GM23338 (cell line): ENCODE data around the gene GHSR. TPM values are rescaled to one million over a fixed set of nuclear protein-coding genes. Genes with fewer than 3 reads are reported as not detected.

Experiments
- ATAC-seq: fragments of 200-7000 bp; cut with Tn5 transposase; 3 replicates; pipeline ENCODE4 v1.9.1; 2020
- DNase-seq: peaks from one replicate; pipeline ENCODE4 v3.0.0-alpha.2; 2015; ENCODE audit warnings: low spot score
- H2AFZ ChIP-seq: fragments of 200-600 bp; sonication (generic); 2 replicates; pipeline ENCODE4 v1.8.0; 2016; ENCODE audit warnings: antibody characterized with exemption, mild to moderate bottlenecking, moderate library complexity
- H3F3A ChIP-seq: fragments of 200-600 bp; sonication (generic); replicated peaks from 2 replicates; pipeline ENCODE4 v1.8.0; 2017; ENCODE audit warnings: antibody characterized with exemption, mixed run types, low read depth
- H3K27ac ChIP-seq: fragments of 200-600 bp; sonication (generic); 2 replicates; pipeline ENCODE4 v1.6.1; 2016; ENCODE audit warnings: low read depth
- H3K27me3 ChIP-seq: fragments of 200-600 bp; sonication (generic); 2 replicates; pipeline ENCODE4 v1.8.0; 2016; ENCODE audit warnings: mild to moderate bottlenecking, mixed run types, moderate library complexity; ENCODE audit not compliant: insufficient read depth
- H3K36me3 ChIP-seq: fragments of 200-600 bp; sonication (generic); 2 replicates; pipeline ENCODE4 v1.8.0; 2016; ENCODE audit warnings: mild to moderate bottlenecking; ENCODE audit not compliant: insufficient read depth
- H3K4me1 ChIP-seq: fragments of 200-600 bp; sonication (generic); 2 replicates; pipeline ENCODE4 v1.8.0; 2016; ENCODE audit warnings: mild to moderate bottlenecking, moderate library complexity; ENCODE audit not compliant: insufficient read depth
- H3K4me2 ChIP-seq: fragments of 200-600 bp; sonication (generic); 2 replicates; pipeline ENCODE4 v1.7.1; 2017; ENCODE audit warnings: mixed run types
- H3K4me3 ChIP-seq: fragments of 200-600 bp; sonication (generic); 2 replicates; pipeline ENCODE4 v1.6.1; 2016; ENCODE audit warnings: mixed run types
- H3K79me2 ChIP-seq: fragments of 200-600 bp; sonication (generic); replicated peaks from 2 replicates; pipeline ENCODE4 v1.8.0; 2017; ENCODE audit warnings: mild to moderate bottlenecking; ENCODE audit not compliant: insufficient read depth
- H3K9me2 ChIP-seq: fragments of 200-600 bp; sonication (generic); 2 replicates; pipeline ENCODE4 v1.8.0; 2017; ENCODE audit not compliant: insufficient read depth
- H4K20me1 ChIP-seq: fragments of 200-600 bp; sonication (generic); replicated peaks from 2 replicates; pipeline ENCODE4 v1.8.0; 2017; ENCODE audit warnings: mild to moderate bottlenecking; ENCODE audit not compliant: insufficient read depth
- H3K27ac Mint-ChIP-seq: 2 replicates; pipeline ENCODE4 v1.8.0; 2020; ENCODE audit warnings: inconsistent platforms, mild to moderate bottlenecking, moderate library complexity, mixed read lengths
- H3K27me3 Mint-ChIP-seq: 3 replicates; pipeline ENCODE4 v1.8.0; 2022; ENCODE audit warnings: low read depth, mild to moderate bottlenecking, moderate library complexity, mixed read lengths, inconsistent platforms; ENCODE audit not compliant: insufficient read depth, poor library complexity
- H3K36me3 Mint-ChIP-seq: 3 replicates; pipeline ENCODE4 v1.8.0; 2021; ENCODE audit warnings: low read depth, mild to moderate bottlenecking, inconsistent platforms, moderate library complexity, mixed read lengths
- H3K4me1 Mint-ChIP-seq: 3 replicates; pipeline ENCODE4 v1.8.0; 2020; ENCODE audit warnings: mild to moderate bottlenecking, inconsistent platforms, mixed read lengths
- H3K4me3 Mint-ChIP-seq: 3 replicates; pipeline ENCODE4 v1.8.0; 2021; ENCODE audit warnings: moderate library complexity, mild to moderate bottlenecking, inconsistent platforms, mixed read lengths
- H3K9me3 Mint-ChIP-seq: 3 replicates; pipeline ENCODE4 v1.8.0; 2020; ENCODE audit warnings: moderate library complexity, mild to moderate bottlenecking, inconsistent platforms, mixed read lengths
- CREB1 ChIP-seq: fragments of 250-450 bp; sonication (Bioruptor Pico); IDR thresholded peaks from 2 replicates; pipeline ENCODE4 v1.5.0; 2020; ENCODE audit warnings: low read depth, mild to moderate bottlenecking, moderate library complexity
- CTCF ChIP-seq, 2 experiments: fragments of 200-600 bp in 1 of 2; sonication (generic) in 1 of 2; conservative IDR thresholded peaks; 2 replicates each; pipeline versions ENCODE4 v1.5.1 to v1.6.1; 2016 to 2017; ENCODE audit warnings: antibody characterized with exemption in 2 of 2, low read depth in 2 of 2, mild to moderate bottlenecking in 2 of 2, moderate library complexity in 1 of 2
- EZH2 ChIP-seq: fragments of 200-600 bp; sonication (generic); IDR thresholded peaks from one replicate; pipeline ENCODE4 v1.8.0; 2017; ENCODE audit warnings: antibody characterized with exemption, mild to moderate bottlenecking, low read depth; ENCODE audit not compliant: unreplicated experiment
- EZH2phosphoT487 ChIP-seq: fragments of 200-600 bp; sonication (generic); IDR thresholded peaks from one replicate; pipeline ENCODE4 v1.8.1; 2018; ENCODE audit warnings: antibody characterized with exemption; ENCODE audit not compliant: unreplicated experiment
- JUNB ChIP-seq: IDR thresholded peaks from one replicate; pipeline ENCODE4 v1.6.1; 2016; ENCODE audit warnings: antibody characterized with exemption; ENCODE audit not compliant: unreplicated experiment
- NANOG ChIP-seq: IDR thresholded peaks from 2 replicates; pipeline ENCODE4 v1.6.1; 2016; ENCODE audit warnings: antibody characterized with exemption, borderline replicate concordance
- POLR2AphosphoS5 ChIP-seq: IDR thresholded peaks from 2 replicates; pipeline ENCODE4 v1.6.1; 2016; ENCODE audit warnings: antibody characterized with exemption, low read depth
- STAT1 ChIP-seq: IDR thresholded peaks from one replicate; pipeline ENCODE4 v1.6.1; 2016; ENCODE audit warnings: antibody characterized with exemption; ENCODE audit not compliant: unreplicated experiment
- ZNF114 ChIP-seq: fragments of 250-450 bp; sonication (Bioruptor Pico); IDR thresholded peaks from 2 replicates; pipeline ENCODE4 v1.5.0; 2020; ENCODE audit warnings: mild to moderate bottlenecking, moderate library complexity
- ZNF331 ChIP-seq: fragments of 250-450 bp; sonication (Bioruptor Pico); IDR thresholded peaks from 2 replicates; pipeline ENCODE4 v1.5.0; 2020; ENCODE audit warnings: low read depth, mild to moderate bottlenecking, moderate library complexity
- ZNF462 ChIP-seq: fragments of 250-450 bp; sonication (Bioruptor Pico); IDR thresholded peaks from 2 replicates; pipeline ENCODE4 v1.5.0; 2020; ENCODE audit warnings: mild to moderate bottlenecking, moderate library complexity
- polyA plus RNA-seq: library from polyadenylated mRNA; unstranded; fragments of >200 nt; fragmentation: Nextera tagmentation; extraction: Ambion mirVana; gene quantifications from 2 replicates; pipeline ENCODE4 v1.2.1, GENCODE V29; 2016
- total RNA-seq: library from RNA; depleted of rRNA; stranded (reverse); fragments of >200 nt; shearing (Covaris generic); gene quantifications from 2 replicates; pipeline ENCODE4 v1.2.3, GENCODE V29; 2014
- TF ChIP-seq, protein P1 (sequence below): IDR thresholded peaks from one replicate; pipeline ENCODE4 v1.6.1; 2018; ENCODE audit warnings: antibody characterized with exemption; ENCODE audit not compliant: unreplicated experiment
- TF ChIP-seq, protein P2 (sequence below): IDR thresholded peaks from 2 replicates; pipeline ENCODE4 v1.6.1; 2016; ENCODE audit warnings: antibody characterized with exemption

GHSR gene
- total and polyA plus RNA-seq, 2 experiments from 2014 or later = not detected

DNA sequence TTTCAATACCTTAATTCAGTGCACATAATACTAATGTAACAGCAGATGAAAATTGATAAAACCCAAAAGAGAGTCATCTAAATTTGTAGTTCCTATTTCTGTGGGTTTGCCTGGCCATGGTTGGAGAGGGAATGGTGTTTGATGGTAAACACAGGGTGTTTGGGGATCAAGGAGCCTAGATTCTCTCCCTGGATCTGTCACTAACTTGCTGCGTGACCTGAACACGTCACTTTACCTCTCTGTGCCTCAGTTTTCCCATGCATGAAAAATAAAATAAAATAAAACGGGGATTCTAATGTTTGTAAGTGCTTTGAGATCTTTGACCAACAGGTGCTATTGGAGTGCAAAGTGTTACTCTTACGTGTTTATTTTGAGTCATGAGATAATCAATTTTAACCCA lies 49.8 kb downstream of the GHSR start:
- H3K4me3 ChIP-seq = no peak overlapping the region
- no peaks in the 10 kb centered on the region for H3K4me1 Mint-ChIP-seq
- H3K9me3 Mint-ChIP-seq = peaks cover 5% of the 10 kb centered on the region; the same call in 1 of the 3 replicates
- H3K4me1 ChIP-seq = no peaks in the 10 kb centered on the region
- H3K27ac ChIP-seq = no peak overlapping the region
- TF ChIP-seq EZH2 (no peak), STAT1 (no peak), ZNF462 (CRISPR knock-in tag) (no peak), NANOG (no peak), EZH2phosphoT487 (no peak), CTCF (conservative IDR thresholded peaks at IDR 0.05; ENCODE audit: low read depth in 2 of 2) (no peak), ZNF114 (CRISPR knock-in tag) (no peak), CREB1 (CRISPR knock-in tag) (no peak), ZNF331 (no peak), JUNB (no peak), POLR2AphosphoS5 (no peak)
- TF ChIP-seq, protein P1, sequence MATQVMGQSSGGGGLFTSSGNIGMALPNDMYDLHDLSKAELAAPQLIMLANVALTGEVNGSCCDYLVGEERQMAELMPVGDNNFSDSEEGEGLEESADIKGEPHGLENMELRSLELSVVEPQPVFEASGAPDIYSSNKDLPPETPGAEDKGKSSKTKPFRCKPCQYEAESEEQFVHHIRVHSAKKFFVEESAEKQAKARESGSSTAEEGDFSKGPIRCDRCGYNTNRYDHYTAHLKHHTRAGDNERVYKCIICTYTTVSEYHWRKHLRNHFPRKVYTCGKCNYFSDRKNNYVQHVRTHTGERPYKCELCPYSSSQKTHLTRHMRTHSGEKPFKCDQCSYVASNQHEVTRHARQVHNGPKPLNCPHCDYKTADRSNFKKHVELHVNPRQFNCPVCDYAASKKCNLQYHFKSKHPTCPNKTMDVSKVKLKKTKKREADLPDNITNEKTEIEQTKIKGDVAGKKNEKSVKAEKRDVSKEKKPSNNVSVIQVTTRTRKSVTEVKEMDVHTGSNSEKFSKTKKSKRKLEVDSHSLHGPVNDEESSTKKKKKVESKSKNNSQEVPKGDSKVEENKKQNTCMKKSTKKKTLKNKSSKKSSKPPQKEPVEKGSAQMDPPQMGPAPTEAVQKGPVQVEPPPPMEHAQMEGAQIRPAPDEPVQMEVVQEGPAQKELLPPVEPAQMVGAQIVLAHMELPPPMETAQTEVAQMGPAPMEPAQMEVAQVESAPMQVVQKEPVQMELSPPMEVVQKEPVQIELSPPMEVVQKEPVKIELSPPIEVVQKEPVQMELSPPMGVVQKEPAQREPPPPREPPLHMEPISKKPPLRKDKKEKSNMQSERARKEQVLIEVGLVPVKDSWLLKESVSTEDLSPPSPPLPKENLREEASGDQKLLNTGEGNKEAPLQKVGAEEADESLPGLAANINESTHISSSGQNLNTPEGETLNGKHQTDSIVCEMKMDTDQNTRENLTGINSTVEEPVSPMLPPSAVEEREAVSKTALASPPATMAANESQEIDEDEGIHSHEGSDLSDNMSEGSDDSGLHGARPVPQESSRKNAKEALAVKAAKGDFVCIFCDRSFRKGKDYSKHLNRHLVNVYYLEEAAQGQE = no peak
- TF ChIP-seq, protein P2, sequence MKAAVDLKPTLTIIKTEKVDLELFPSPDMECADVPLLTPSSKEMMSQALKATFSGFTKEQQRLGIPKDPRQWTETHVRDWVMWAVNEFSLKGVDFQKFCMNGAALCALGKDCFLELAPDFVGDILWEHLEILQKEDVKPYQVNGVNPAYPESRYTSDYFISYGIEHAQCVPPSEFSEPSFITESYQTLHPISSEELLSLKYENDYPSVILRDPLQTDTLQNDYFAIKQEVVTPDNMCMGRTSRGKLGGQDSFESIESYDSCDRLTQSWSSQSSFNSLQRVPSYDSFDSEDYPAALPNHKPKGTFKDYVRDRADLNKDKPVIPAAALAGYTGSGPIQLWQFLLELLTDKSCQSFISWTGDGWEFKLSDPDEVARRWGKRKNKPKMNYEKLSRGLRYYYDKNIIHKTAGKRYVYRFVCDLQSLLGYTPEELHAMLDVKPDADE = no peak
- no peaks in the 10 kb centered on the region for H3K79me2 ChIP-seq
- H3K4me3 Mint-ChIP-seq = no peak overlapping the region
- H2AFZ ChIP-seq = no peak overlapping the region
- H3K27me3 Mint-ChIP-seq = peaks cover 5% of the 10 kb centered on the region
- no peaks in the 10 kb centered on the region for H4K20me1 ChIP-seq
- no peak for DNase-seq
- no peaks in the 10 kb centered on the region for H3K27me3 ChIP-seq
- ATAC-seq = no peak
- H3K27ac Mint-ChIP-seq = no peak overlapping the region
- H3K4me2 ChIP-seq = no peak overlapping the region
- H3F3A ChIP-seq = no peaks in the 10 kb centered on the region
- peaks cover 29% of the 10 kb centered on the region for H3K36me3 Mint-ChIP-seq
- H3K9me2 ChIP-seq = no peaks in the 10 kb centered on the region
- H3K36me3 ChIP-seq = no peaks in the 10 kb centered on the region
